Uterus (tissue), 4 donors: Measurements from ENCODE around the gene ZNF565. TPM values are rescaled to one million over a fixed set of nuclear protein-coding genes. Genes with fewer than 3 reads are reported as not detected.
"Not testable (repeated sequence)": the region's sequence is repeated elsewhere in the genome, so short reads cannot be mapped to it uniquely, and the experiment has no call there.

Source experiments
- DNase-seq, 2 donors: peaks; one replicate each; pipeline ENCODE4 v3.0.0-alpha.2; 2019 to 2020
- H3K27ac ChIP-seq, 2 donors: fragments of 200-600 bp; sonication (generic); 1 replicate in 1 of 2; 2 replicates in 1 of 2; pipeline ENCODE4 v1.5.1; 2016 to 2018
- H3K27me3 ChIP-seq, 2 donors: fragments of 200-600 bp; sonication (generic); one replicate each; pipeline ENCODE4 v1.5.1; 2018 to 2019; ENCODE audit warnings: control low read depth in 1 of 2
- H3K36me3 ChIP-seq, 2 donors: fragments of 200-600 bp; sonication (generic); one replicate each; pipeline ENCODE4 v1.5.1; 2019; ENCODE audit warnings: control low read depth in 1 of 2
- H3K4me1 ChIP-seq, 2 donors: fragments of 200-600 bp; sonication (generic); one replicate each; pipeline ENCODE4 v1.5.1; 2018 to 2019; ENCODE audit warnings: control low read depth in 1 of 2
- H3K4me3 ChIP-seq, 2 donors: fragments of 200-600 bp; sonication (generic); 1 replicate in 1 of 2; 2 replicates in 1 of 2; pipeline ENCODE4 v1.5.1; 2018 to 2019; ENCODE audit warnings: mild to moderate bottlenecking in 1 of 2
- H3K9me3 ChIP-seq, 2 donors: fragments of 200-600 bp; sonication (generic); one replicate each; pipeline ENCODE4 v1.5.1; 2019; ENCODE audit warnings: control low read depth in 1 of 2
- POLR2A ChIP-seq, 2 donors: fragments of 450-650 bp; IDR thresholded peaks; one replicate each; pipeline ENCODE4 v1.6.1; 2016; ENCODE audit warnings: antibody characterized with exemption in 2 of 2, mild to moderate bottlenecking in 1 of 2, moderate library complexity in 1 of 2
- intact Hi-C: fragments of 100-400 bp; cut with DNase I; formaldehyde crosslinking; loops from one replicate; pipeline ENCODE4 v1.15.1; 2023; ENCODE audit warnings: low total_unique reads
- total RNA-seq, 4 donors: library from RNA; depleted of rRNA in 3 of 4; stranded (reverse); fragments of >200 nt in 3 of 4; gene quantifications; one replicate each; pipeline versions ENCODE4 v1.1.0 to v1.2.4, GENCODE V29; 2014 to 2023
- TF ChIP-seq, protein P1 (sequence below), 4 experiments: fragments of 200-600 bp in 2 of 4; fragments of 450-650 bp in 2 of 4; sonication (generic) in 2 of 4; IDR thresholded peaks; one replicate each; pipeline ENCODE4 v1.5.1; 2016 to 2019; ENCODE audit warnings: antibody characterized with exemption in 4 of 4, mild to moderate bottlenecking in 2 of 4, moderate library complexity in 1 of 4
- donor health status: DM: yes; HTN: yes; CAD: no.

ZNF565 gene
- total RNA-seq, 4 donors from 2014 or later, result 1.5 to 20.8 (median 6.1) TPM

DNA sequence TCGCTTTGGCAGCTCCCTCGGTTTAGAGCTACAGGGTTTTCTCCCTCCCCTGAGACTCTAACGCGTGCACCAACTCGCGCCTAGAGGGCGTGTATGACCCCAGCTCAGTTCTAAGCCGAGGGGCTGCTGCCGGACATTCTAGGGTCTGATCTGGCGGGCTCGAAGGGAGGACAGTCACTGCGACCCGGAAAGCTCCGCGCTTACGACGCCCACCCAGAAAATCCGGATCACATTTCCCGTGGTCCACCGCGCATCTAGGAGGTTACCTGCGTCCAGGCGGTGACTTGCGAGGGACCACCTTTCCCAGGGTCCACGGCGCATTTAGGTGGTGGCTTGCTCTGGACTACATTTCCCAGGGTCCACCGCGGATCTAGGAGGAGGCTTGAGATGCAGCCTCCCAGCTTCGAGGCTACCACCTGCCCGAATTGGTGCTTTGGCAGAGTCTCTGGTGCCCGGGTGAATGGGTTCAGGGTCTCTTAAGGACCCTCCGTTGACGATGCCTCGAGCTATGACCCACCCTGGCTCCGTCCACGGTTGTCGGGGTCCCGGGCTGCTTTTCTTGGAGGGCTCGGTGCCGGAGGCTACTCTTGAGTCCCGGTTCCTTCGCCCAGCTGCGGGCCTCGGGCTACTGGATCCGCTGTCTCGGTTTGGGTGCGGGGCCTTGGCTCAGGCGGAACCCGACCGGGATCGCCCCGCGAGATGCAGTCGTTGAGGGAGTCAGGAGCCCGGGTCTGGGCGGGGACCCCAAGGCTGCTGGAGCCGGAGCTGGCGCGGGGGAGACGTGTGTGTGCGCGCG is 30.9 kb upstream of the ZNF565 start:
- intact Hi-C loops, result no loop called here
- H3K27me3 ChIP-seq, result no peaks in the 10 kb centered on the region
- H3K4me1 ChIP-seq, result no peaks in the 10 kb centered on the region
- H3K27ac ChIP-seq, result no peak overlapping the region
- H3K9me3 ChIP-seq, result no peaks in the 10 kb centered on the region
- peak overlapping the region; percentile 16 to 24 for H3K4me3 ChIP-seq
- DNase-seq, result no peak
- H3K36me3 ChIP-seq, result no peaks in the 10 kb centered on the region
- TF ChIP-seq, protein P1, sequence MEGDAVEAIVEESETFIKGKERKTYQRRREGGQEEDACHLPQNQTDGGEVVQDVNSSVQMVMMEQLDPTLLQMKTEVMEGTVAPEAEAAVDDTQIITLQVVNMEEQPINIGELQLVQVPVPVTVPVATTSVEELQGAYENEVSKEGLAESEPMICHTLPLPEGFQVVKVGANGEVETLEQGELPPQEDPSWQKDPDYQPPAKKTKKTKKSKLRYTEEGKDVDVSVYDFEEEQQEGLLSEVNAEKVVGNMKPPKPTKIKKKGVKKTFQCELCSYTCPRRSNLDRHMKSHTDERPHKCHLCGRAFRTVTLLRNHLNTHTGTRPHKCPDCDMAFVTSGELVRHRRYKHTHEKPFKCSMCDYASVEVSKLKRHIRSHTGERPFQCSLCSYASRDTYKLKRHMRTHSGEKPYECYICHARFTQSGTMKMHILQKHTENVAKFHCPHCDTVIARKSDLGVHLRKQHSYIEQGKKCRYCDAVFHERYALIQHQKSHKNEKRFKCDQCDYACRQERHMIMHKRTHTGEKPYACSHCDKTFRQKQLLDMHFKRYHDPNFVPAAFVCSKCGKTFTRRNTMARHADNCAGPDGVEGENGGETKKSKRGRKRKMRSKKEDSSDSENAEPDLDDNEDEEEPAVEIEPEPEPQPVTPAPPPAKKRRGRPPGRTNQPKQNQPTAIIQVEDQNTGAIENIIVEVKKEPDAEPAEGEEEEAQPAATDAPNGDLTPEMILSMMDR (IDR thresholded peaks at IDR 0.05), result no peak
- no peak for TF ChIP-seq POLR2A (IDR thresholded peaks at IDR 0.05)

DNA sequence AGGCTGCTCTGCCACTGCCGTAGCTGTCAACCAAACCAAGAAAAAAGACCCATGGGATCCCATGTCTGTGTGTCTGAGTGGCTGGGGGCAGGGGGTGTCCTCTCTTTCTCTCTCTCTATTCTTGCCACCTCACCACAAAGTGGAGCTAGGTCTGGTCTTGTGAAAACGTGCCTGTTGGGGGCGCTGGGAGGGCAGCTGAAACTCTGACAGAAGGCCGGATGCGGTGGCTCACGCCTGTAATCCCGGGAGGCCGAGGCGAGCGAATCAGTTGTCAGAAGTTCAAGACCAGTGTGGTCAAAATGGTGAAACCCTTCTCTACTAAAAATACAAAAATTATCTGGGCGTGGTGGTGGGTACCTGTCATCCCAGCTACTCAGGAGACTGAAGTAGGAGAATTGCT is 29.6 kb upstream of the ZNF565 start:
- no peak for TF ChIP-seq POLR2A (IDR thresholded peaks at IDR 0.05)
- TF ChIP-seq, protein P1 (IDR thresholded peaks at IDR 0.05), result no peak
- no peak overlapping the region for H3K4me3 ChIP-seq
- no peaks in the 10 kb centered on the region for H3K27me3 ChIP-seq
- H3K9me3 ChIP-seq, result no peaks in the 10 kb centered on the region
- no peaks in the 10 kb centered on the region for H3K36me3 ChIP-seq
- intact Hi-C loops, result no loop called here
- H3K4me1 ChIP-seq, result no peaks in the 10 kb centered on the region
- H3K27ac ChIP-seq, result no peak overlapping the region
- no peak for DNase-seq

- intact Hi-C loops, result no loop called here
- no peaks in the 10 kb centered on the region for H3K36me3 ChIP-seq
- H3K4me1 ChIP-seq, result no peaks in the 10 kb centered on the region
- TF ChIP-seq, protein P1 (IDR thresholded peaks at IDR 0.05), result no peak
- TF ChIP-seq POLR2A (IDR thresholded peaks at IDR 0.05), result no peak
- no peaks in the 10 kb centered on the region for H3K27me3 ChIP-seq
- no peak overlapping the region for H3K27ac ChIP-seq
- no peak for DNase-seq
- H3K4me3 ChIP-seq, result no peak overlapping the region
- peaks cover 0 to 25% of the 10 kb centered on the region in 2 donors for H3K9me3 ChIP-seq
Observed at GRCh38 chr19:36236946-36237310, 22.5 kb upstream of the ZNF565 start.

DNA sequence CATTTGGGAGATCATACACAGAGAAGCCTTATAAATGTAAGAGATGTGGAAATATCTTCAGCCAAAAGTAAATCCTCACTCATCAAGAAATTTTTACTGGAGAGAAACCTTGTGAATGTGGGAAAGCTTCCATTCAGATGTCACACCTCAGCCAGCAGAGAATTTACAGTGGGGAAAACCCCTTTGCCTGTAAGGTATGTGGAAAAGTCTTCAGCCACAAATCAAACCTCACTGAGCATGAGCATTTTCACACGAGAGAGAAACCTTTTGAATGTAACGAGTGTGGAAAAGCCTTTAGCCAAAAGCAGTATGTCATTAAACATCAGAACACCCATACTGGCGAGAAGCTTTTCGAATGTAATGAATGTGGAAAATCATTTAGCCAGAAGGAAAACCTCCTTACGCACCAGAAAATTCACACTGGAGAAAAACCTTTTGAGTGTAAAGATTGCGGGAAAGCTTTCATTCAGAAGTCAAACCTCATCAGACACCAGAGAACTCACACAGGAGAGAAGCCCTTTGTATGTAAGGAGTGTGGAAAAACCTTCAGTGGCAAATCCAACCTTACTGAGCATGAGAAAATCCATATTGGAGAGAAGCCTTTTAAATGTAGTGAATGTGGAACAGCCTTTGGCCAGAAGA is 22.0 kb upstream of the ZNF565 start:
- no peak overlapping the region for H3K4me3 ChIP-seq
- intact Hi-C loops, result no loop called here

DNA sequence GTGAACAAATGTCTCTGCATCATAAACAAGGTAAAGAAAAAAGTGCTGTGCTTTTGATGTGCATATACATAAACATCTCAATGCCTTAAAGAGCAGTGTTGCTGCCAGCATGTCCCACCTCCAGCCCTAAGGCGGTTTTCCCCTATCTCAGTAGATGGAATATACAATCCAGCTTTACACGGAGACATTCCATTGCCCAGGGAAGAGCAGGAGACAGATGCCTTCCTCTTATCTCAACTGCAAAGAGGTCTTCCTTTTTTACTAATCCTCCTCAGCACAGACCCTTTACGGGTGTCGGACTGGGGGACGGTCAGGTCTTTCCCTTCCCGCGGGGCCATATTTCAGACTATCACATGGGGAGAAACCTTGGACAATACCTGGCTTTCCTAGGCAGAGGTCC is 19.2 kb upstream of the ZNF565 start:
- H3K27me3 ChIP-seq, intact Hi-C loops, DNase-seq, H3K4me3 ChIP-seq, H3K36me3 ChIP-seq, H3K4me1 ChIP-seq, H3K27ac ChIP-seq: not testable (repeated sequence)
- H3K9me3 ChIP-seq, result peaks cover 0 to 25% of the 10 kb centered on the region in 2 donors

More for the DNA sequence above, 22.0 kb upstream of the ZNF565 start:
- TF ChIP-seq, protein P1 (IDR thresholded peaks at IDR 0.05), result no peak
- no peak for TF ChIP-seq POLR2A (IDR thresholded peaks at IDR 0.05)
- Histone ChIP-seq H3K4me1 (no peaks in the 10 kb centered on the region), H3K36me3 (no peaks in the 10 kb centered on the region), H3K27ac (no peak overlapping the region), H3K9me3 (peaks cover 0 to 25% of the 10 kb centered on the region in 2 donors), H3K27me3 (no peaks in the 10 kb centered on the region)
- no peak for DNase-seq
